HepG2 (cell line): ENCODE results near the gene HPS1. TPM values are rescaled to one million over a fixed set of nuclear protein-coding genes. Genes with fewer than 3 reads are reported as not detected.
A peak's percentile ranks its signal among the peaks of the same experiment; 100 is the strongest.

ENCODE experiments used
- ADNP ChIP-seq: sonication (generic); formaldehyde crosslinking; IDR thresholded peaks from 2 replicates; pipeline ENCODE4 v1.4.0; 2020; ENCODE audit warnings: missing genetic modification reagents
- CSRNP2 ChIP-seq: sonication (generic); formaldehyde crosslinking; conservative IDR thresholded peaks from 2 replicates; pipeline ENCODE4 v1.8.0; 2022; ENCODE audit warnings: low read depth, missing genetic modification reagents
- DRAP1 ChIP-seq: IDR thresholded peaks from 2 replicates; pipeline ENCODE4 v1.6.1; 2016; ENCODE audit warnings: missing genetic modification reagents, missing compliant biosample characterization
- FOSL2 ChIP-seq: sonication (generic); formaldehyde crosslinking; IDR thresholded peaks from 2 replicates; pipeline ENCODE4 v1.4.0; 2020; ENCODE audit warnings: missing genetic modification reagents
- FOXA1 ChIP-seq, 2 experiments: fragments of 450-650 bp in 1 of 2; sonication (generic) in 1 of 2; formaldehyde crosslinking in 1 of 2; IDR thresholded peaks; 2 replicates each; pipeline versions ENCODE4 v1.4.0 to v1.6.1; 2016 to 2020; ENCODE audit warnings: missing genetic modification reagents in 1 of 2
- HDAC1 ChIP-seq: sonication (generic); formaldehyde crosslinking; IDR thresholded peaks from 2 replicates; pipeline ENCODE4 v1.5.1; 2020; ENCODE audit warnings: mild to moderate bottlenecking, missing genetic modification reagents
- HIVEP1 ChIP-seq: sonication (generic); formaldehyde crosslinking; IDR thresholded peaks from 2 replicates; pipeline ENCODE4 v1.4.0; 2020; ENCODE audit warnings: mild to moderate bottlenecking, missing genetic modification reagents
- HMG20A ChIP-seq: IDR thresholded peaks from 2 replicates; pipeline ENCODE4 v1.6.1; 2016; ENCODE audit warnings: borderline replicate concordance
- HNRNPK ChIP-seq: fragments of 200-400 bp; formaldehyde crosslinking; IDR thresholded peaks from 2 replicates; pipeline ENCODE4 v1.6.1; 2018; ENCODE audit warnings: low read length, low read depth, moderate library complexity, mild to moderate bottlenecking; ENCODE audit not compliant: poor library complexity, severe bottlenecking
- ISL2 ChIP-seq: sonication (generic); formaldehyde crosslinking; IDR thresholded peaks from 2 replicates; pipeline ENCODE4 v1.5.0; 2020; ENCODE audit warnings: missing genetic modification reagents
- KDM1A ChIP-seq: IDR thresholded peaks from 2 replicates; pipeline ENCODE4 v1.6.1; 2016; ENCODE audit warnings: missing compliant biosample characterization
- MED13 ChIP-seq: sonication (generic); formaldehyde crosslinking; IDR thresholded peaks from 2 replicates; pipeline ENCODE4 v1.5.0; 2020; ENCODE audit warnings: missing genetic modification reagents
- NBN ChIP-seq: fragments of 450-650 bp; conservative IDR thresholded peaks from 2 replicates; pipeline ENCODE4 v1.6.1; 2017
- NFIC ChIP-seq: IDR thresholded peaks from 2 replicates; pipeline ENCODE4 v1.6.1; 2012; ENCODE audit warnings: mild to moderate bottlenecking, low read length, inconsistent platforms
- PRMT3 ChIP-seq: sonication (generic); formaldehyde crosslinking; IDR thresholded peaks from 2 replicates; pipeline ENCODE4 v1.8.1; 2022; ENCODE audit warnings: low read depth, mild to moderate bottlenecking, moderate library complexity, missing genetic modification reagents, borderline replicate concordance
- RFX3 ChIP-seq: IDR thresholded peaks from 2 replicates; pipeline ENCODE4 v1.6.1; 2016; ENCODE audit warnings: missing biosample characterization, missing genetic modification reagents
- SMAD3 ChIP-seq: sonication (generic); formaldehyde crosslinking; IDR thresholded peaks from 2 replicates; pipeline ENCODE4 v1.4.0; 2020; ENCODE audit warnings: missing genetic modification reagents
- SP140L ChIP-seq: sonication (generic); formaldehyde crosslinking; IDR thresholded peaks from 2 replicates; pipeline ENCODE4 v1.4.0; 2020; ENCODE audit warnings: missing genetic modification reagents, borderline replicate concordance
- SP2 ChIP-seq: sonication (generic); formaldehyde crosslinking; IDR thresholded peaks from 2 replicates; pipeline ENCODE4 v1.5.1; 2020; ENCODE audit warnings: mild to moderate bottlenecking, missing genetic modification reagents
- TEAD3 ChIP-seq: optimal IDR thresholded peaks from 2 replicates; pipeline ENCODE3; 2016; ENCODE audit warnings: borderline replicate concordance
- ZFYVE20 ChIP-seq: sonication (generic); formaldehyde crosslinking; IDR thresholded peaks from 2 replicates; pipeline ENCODE4 v1.8.0; 2023; ENCODE audit warnings: low read depth, mild to moderate bottlenecking, moderate library complexity, missing genetic modification reagents, borderline replicate concordance
- ZKSCAN1 ChIP-seq: fragments of 150-350 bp; IDR thresholded peaks from 2 replicates; pipeline ENCODE4 v1.6.1; 2014; ENCODE audit warnings: low read length
- ZMAT3 ChIP-seq: sonication (generic); formaldehyde crosslinking; conservative IDR thresholded peaks from 2 replicates; pipeline ENCODE4 v1.7.0; 2021; ENCODE audit warnings: missing genetic modification reagents
- ZNF12 ChIP-seq: sonication (generic); formaldehyde crosslinking; IDR thresholded peaks from 2 replicates; pipeline ENCODE4 v1.5.0; 2020; ENCODE audit warnings: missing genetic modification reagents
- ZNF264 ChIP-seq: sonication (generic); formaldehyde crosslinking; IDR thresholded peaks from 2 replicates; pipeline ENCODE4 v1.4.0; 2020; ENCODE audit warnings: missing genetic modification reagents
- ZNF577 ChIP-seq: sonication (generic); formaldehyde crosslinking; IDR thresholded peaks from 2 replicates; pipeline ENCODE4 v1.4.0; 2020; ENCODE audit warnings: mild to moderate bottlenecking, low read depth, missing genetic modification reagents, borderline replicate concordance
- ZNF597 ChIP-seq: sonication (generic); formaldehyde crosslinking; IDR thresholded peaks from 2 replicates; pipeline ENCODE4 v1.5.0; 2020; ENCODE audit warnings: missing genetic modification reagents
- ZNF704 ChIP-seq: sonication (generic); formaldehyde crosslinking; IDR thresholded peaks from 2 replicates; pipeline ENCODE4 v1.8.1; 2023; ENCODE audit warnings: mild to moderate bottlenecking, inconsistent platforms, moderate library complexity, missing genetic modification reagents, borderline replicate concordance
- ZNF850 ChIP-seq: sonication (generic); formaldehyde crosslinking; conservative IDR thresholded peaks from 2 replicates; pipeline ENCODE4 v1.9.0; 2021; ENCODE audit warnings: mild to moderate bottlenecking, missing genetic modification reagents
- ZSCAN22 ChIP-seq: sonication (generic); formaldehyde crosslinking; IDR thresholded peaks from 2 replicates; pipeline ENCODE4 v1.4.0; 2020; ENCODE audit warnings: mild to moderate bottlenecking, missing genetic modification reagents
- polyA plus RNA-seq, 8 experiments: library from polyadenylated mRNA; depleted of rRNA in 3 of 8; stranded (reverse) in 7 of 8; unstranded in 1 of 8; fragments of >200 nt; fragmentation: Illumina TruSeq in 4 of 8; extraction: Trizol in 4 of 8; gene quantifications; 2 replicates each; pipeline versions ENCODE4 v1.2.1 to v1.2.3, GENCODE V29; 2011 to 2016; ENCODE audit warnings: low read depth in 4 of 8, missing spikeins in 1 of 8, mixed read lengths in 1 of 8; ENCODE audit not compliant: insufficient read depth in 1 of 8
- total RNA-seq, 5 experiments: library from RNA; depleted of rRNA; stranded (reverse); fragments of >200 nt; fragmentation: Illumina TruSeq; extraction: Trizol; gene quantifications; 2 replicates each; pipeline ENCODE4 v1.2.3, GENCODE V29; 2016; ENCODE audit warnings: low read depth in 1 of 5

The HPS1 gene
- total and polyA plus RNA-seq, 2 of the 13 experiments (the other 11 are each of a cell fraction or from before 2014, with no cell fraction given): 24.6 to 25.8 TPM

- 0 out of 2 replicates have a peak, but pooled peaks have one; percentile 19 for TF ChIP-seq ZNF12 (CRISPR knock-in tag)
- no peak for TF ChIP-seq ZNF264 (CRISPR knock-in tag)
- TF ChIP-seq HMG20A (CRISPR knock-in tag): peak; percentile 86; the same call in 1 of the 2 replicates
- no peak for TF ChIP-seq ZSCAN22 (CRISPR knock-in tag)
- peak; percentile 100 for TF ChIP-seq FOSL2 (CRISPR knock-in tag)
- no peak for TF ChIP-seq NBN
- no peak for TF ChIP-seq SP140L (CRISPR knock-in tag)
- peak; percentile 85 for TF ChIP-seq TEAD3 (CRISPR knock-in tag)
- no peak for TF ChIP-seq ADNP (CRISPR knock-in tag)
- TF ChIP-seq NFIC: no peak
- TF ChIP-seq CSRNP2: no peak
- TF ChIP-seq SMAD3: no peak
- TF ChIP-seq ISL2 (CRISPR knock-in tag): no peak
- TF ChIP-seq HNRNPK: no peak
- TF ChIP-seq ZNF577 (CRISPR knock-in tag): no peak
- no peak for TF ChIP-seq ZMAT3
- no peak for TF ChIP-seq SP2 (CRISPR knock-in tag)
- no peak for TF ChIP-seq KDM1A (CRISPR knock-in tag)
- TF ChIP-seq ZNF597 (CRISPR knock-in tag): no peak
- TF ChIP-seq ZKSCAN1: no peak
- TF ChIP-seq DRAP1: no peak
- no peak for TF ChIP-seq ZNF704 (CRISPR knock-in tag)
- TF ChIP-seq ZNF850: no peak
- no peak for TF ChIP-seq FOXA1 (IDR thresholded peaks at IDR 0.05)
- peak; percentile 79 for TF ChIP-seq FOXA1 (CRISPR knock-in tag; IDR thresholded peaks at IDR 0.05)
- TF ChIP-seq HDAC1 (CRISPR knock-in tag): peak; percentile 43; the same call in 1 of the 2 replicates
- TF ChIP-seq ZFYVE20: no peak
- TF ChIP-seq HIVEP1 (CRISPR knock-in tag): no peak
- no peak for TF ChIP-seq RFX3
- no peak for TF ChIP-seq PRMT3 (CRISPR knock-in tag)
- no peak for TF ChIP-seq MED13 (CRISPR knock-in tag)
These were observed 14.2 kb upstream of the HPS1 start (continued) for GRCh38 chr10:98460837-98461499.
